Activated T-cell treated with anti-CD3 and anti-CD28 coated beads, Interleukin-2, amount 50 U/mL, for 4 hours (primary cell): ENCODE data around the gene GPR156. TPM values are rescaled to one million over a fixed set of nuclear protein-coding genes. Genes with fewer than 3 reads are reported as not detected.

Experiments
- ATAC-seq, 2 donors: fragments of 200-7000 bp; cut with Tn5 transposase; one replicate each; pipeline ENCODE4 v1.10.0; 2021
- DNase-seq: peaks from one replicate; pipeline ENCODE4 v3.0.0-alpha.2; 2020
- H3K27me3 Mint-ChIP-seq: one replicate; pipeline ENCODE4 v1.8.0; 2021; ENCODE audit warnings: low read depth, mixed read lengths
- H3K36me3 Mint-ChIP-seq: one replicate; pipeline ENCODE4 v1.8.0; 2022; ENCODE audit warnings: mixed read lengths; ENCODE audit not compliant: insufficient read depth
- H3K4me1 Mint-ChIP-seq: one replicate; pipeline ENCODE4 v1.8.0; 2021; ENCODE audit warnings: low read depth, mixed read lengths
- H3K4me3 Mint-ChIP-seq: one replicate; pipeline ENCODE4 v1.8.0; 2021; ENCODE audit warnings: mild to moderate bottlenecking, moderate library complexity, mixed read lengths
- H3K9me3 Mint-ChIP-seq: one replicate; pipeline ENCODE4 v1.8.0; 2021; ENCODE audit warnings: mixed read lengths
- total RNA-seq, 3 donors: library from RNA; stranded (reverse); gene quantifications; one replicate each; pipeline ENCODE4 v1.2.1, GENCODE V29; 2021

GPR156 gene
- total RNA-seq, 3 donors from 2014 or later, result 0.10 to 0.38 (median 0.16) TPM

- DNase-seq (no peak), ATAC-seq (no peak)
- Mint-ChIP-seq H3K36me3 (no peaks in the 10 kb centered on the region), H3K4me1 (no peaks in the 10 kb centered on the region), H3K27me3 (no peaks in the 10 kb centered on the region), H3K4me3 (no peak overlapping the region), H3K9me3 (no peaks in the 10 kb centered on the region)
These were observed 88.7 kb downstream of the GPR156 start for GRCh38 chr3:120196333-120196732.

- DNase-seq (no peak), ATAC-seq (no peak)
- Mint-ChIP-seq H3K4me3 (no peak overlapping the region), H3K9me3 (no peaks in the 10 kb centered on the region), H3K36me3 (no peaks in the 10 kb centered on the region), H3K4me1 (no peaks in the 10 kb centered on the region), H3K27me3 (no peaks in the 10 kb centered on the region)
These were observed 91.5 kb downstream of the GPR156 start for GRCh38 chr3:120193554-120193953.

DNA sequence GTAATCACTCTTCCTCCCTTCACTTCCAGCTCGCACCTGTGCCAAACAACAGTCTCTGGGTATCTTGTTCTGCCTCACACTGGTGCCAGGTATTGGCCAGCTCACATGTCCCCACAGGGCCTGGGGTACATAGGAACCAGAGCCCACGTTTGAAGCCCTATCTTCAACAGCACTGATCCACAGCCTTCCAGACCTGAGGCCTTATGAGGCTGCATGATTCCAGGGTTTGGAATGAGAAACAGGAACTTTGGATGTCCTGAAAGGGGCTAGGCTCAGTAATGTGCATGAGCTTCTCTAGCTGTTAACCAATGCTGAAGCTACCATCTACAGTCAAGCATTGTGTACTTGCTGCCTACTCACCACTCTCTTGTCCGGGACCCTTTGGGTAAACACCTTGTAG, 92.4 kb downstream of the GPR156 start:
- Mint-ChIP-seq H3K36me3 (no peaks in the 10 kb centered on the region), H3K9me3 (no peaks in the 10 kb centered on the region)

DNA sequence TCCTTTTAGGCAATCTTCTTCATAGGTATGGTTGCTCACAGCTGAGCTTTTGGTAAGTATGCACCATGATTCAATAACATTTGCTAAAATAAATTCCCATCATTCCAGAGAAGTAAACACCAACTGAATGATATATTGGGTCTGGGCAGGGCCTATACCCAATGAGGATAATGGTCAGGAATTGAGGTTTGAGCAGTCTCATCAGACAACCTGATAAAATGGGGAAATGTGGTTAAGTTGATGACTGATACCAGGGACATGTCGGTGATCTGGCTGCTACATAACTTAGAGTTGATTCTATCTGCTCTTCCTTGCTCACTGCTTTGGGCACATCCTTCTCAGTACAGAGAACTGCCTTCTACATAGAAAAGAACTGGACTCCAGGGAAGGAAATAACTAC, 92.9 kb downstream of the GPR156 start:
- no peaks in the 10 kb centered on the region for H3K9me3 Mint-ChIP-seq
- H3K36me3 Mint-ChIP-seq, result no peaks in the 10 kb centered on the region
- ATAC-seq (no peak), DNase-seq (no peak)
- no peaks in the 10 kb centered on the region for H3K4me1 Mint-ChIP-seq
- H3K27me3 Mint-ChIP-seq, result no peaks in the 10 kb centered on the region
- H3K4me3 Mint-ChIP-seq, result no peak overlapping the region

More for the DNA sequence above, 92.4 kb downstream of the GPR156 start:
- Mint-ChIP-seq H3K27me3 (no peaks in the 10 kb centered on the region), H3K4me3 (no peak overlapping the region), H3K4me1 (no peaks in the 10 kb centered on the region)
- DNase-seq (no peak), ATAC-seq (no peak)

DNA sequence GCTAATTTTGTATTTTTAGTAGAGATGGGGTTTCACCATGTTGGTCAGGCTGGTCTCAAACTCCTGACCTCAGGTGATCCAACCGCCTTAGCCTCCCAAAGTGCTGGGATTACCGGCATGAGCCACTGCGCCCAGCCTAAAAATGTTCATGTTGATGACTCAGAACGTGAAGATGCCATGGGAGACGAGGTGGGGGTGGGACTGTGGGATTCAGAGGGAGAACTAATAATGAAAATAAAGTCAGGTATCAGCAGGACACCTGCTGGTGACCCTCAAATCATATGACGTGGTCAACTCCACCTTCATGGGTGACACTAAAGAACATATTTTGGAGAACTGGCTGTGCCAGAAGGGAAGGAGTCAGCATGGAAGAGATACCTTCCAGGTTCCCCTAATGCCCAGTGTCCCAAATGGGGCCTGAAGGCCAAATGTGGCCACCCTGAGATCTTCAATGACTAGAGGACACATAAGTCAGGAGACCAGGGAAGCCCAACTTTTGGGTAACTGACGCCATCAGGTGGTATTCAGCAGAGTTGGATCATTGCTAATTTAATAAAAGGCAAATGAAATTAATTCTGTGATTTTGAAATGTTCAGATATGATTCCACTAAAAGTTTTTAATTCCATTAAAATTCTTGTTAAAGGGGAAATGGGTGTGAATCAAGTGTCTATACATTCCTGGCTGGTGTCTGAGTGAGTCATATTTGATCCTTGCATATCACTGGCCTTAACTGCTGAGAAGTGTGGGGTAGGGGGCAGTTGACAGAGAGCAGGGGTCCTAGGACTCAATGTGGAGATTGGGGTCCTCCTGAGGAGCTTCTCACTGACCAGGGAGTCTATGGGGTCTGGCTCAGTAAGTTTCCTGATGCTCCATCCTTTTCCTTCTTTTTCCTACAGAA, 102.2 kb downstream of the GPR156 start:
- H3K27me3 Mint-ChIP-seq, result peaks cover 6% of the 10 kb centered on the region
- no peaks in the 10 kb centered on the region for H3K9me3 Mint-ChIP-seq
- H3K4me1 Mint-ChIP-seq, result no peaks in the 10 kb centered on the region
- DNase-seq, result no peak
- H3K36me3 Mint-ChIP-seq, result no peaks in the 10 kb centered on the region
- H3K4me3 Mint-ChIP-seq, result no peak overlapping the region
- ATAC-seq, result no peak

GRCh38 chr3:120181632-120182031, 103.4 kb downstream of the GPR156 start:
- Mint-ChIP-seq H3K9me3 (no peaks in the 10 kb centered on the region), H3K27me3 (peaks cover 6% of the 10 kb centered on the region), H3K4me1 (no peaks in the 10 kb centered on the region), H3K36me3 (no peaks in the 10 kb centered on the region), H3K4me3 (no peak overlapping the region)
- DNase-seq, result no peak
- ATAC-seq, result no peak

GRCh38 chr3:120180731-120181412, 104.2 kb downstream of the GPR156 start:
- Mint-ChIP-seq H3K36me3 (no peaks in the 10 kb centered on the region), H3K27me3 (peaks cover 4% of the 10 kb centered on the region), H3K4me1 (no peaks in the 10 kb centered on the region), H3K4me3 (no peak overlapping the region), H3K9me3 (no peaks in the 10 kb centered on the region)
- ATAC-seq (no peak), DNase-seq (no peak)

- Mint-ChIP-seq H3K4me3 (no peak overlapping the region), H3K27me3 (peaks cover 4% of the 10 kb centered on the region), H3K4me1 (no peaks in the 10 kb centered on the region), H3K9me3 (no peaks in the 10 kb centered on the region), H3K36me3 (no peaks in the 10 kb centered on the region)
- ATAC-seq (no peak), DNase-seq (no peak)
These were observed 107.2 kb downstream of the GPR156 start for GRCh38 chr3:120177707-120178306.

DNA sequence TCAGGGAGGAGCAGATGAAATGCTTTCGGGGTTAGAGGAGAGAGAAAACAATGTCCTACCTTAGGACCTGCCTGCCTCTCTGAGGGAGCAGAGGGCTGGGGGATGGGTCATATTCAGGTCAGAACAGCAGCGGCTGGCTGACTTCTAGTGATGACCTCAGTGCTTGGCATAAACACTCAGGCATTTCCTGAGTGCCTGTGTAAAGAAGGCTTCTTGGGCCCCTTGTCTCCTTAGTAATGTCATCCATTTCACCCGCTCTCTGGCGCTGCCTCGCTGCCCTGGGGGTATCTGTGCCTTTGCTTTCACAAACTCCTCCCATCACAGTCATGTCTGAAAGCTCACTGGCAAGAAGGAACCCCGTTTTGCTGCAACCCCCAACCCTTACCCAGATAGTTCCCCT, 107.9 kb downstream of the GPR156 start:
- Mint-ChIP-seq H3K36me3 (no peaks in the 10 kb centered on the region), H3K27me3 (peaks cover 4% of the 10 kb centered on the region), H3K4me3 (no peak overlapping the region), H3K4me1 (no peaks in the 10 kb centered on the region), H3K9me3 (no peaks in the 10 kb centered on the region)
- ATAC-seq (no peak), DNase-seq (no peak)

GRCh38 chr3:120174811-120175539, 110.0 kb downstream of the GPR156 start:
- Mint-ChIP-seq H3K9me3 (no peaks in the 10 kb centered on the region), H3K4me3 (no peak overlapping the region), H3K36me3 (no peaks in the 10 kb centered on the region), H3K4me1 (no peaks in the 10 kb centered on the region), H3K27me3 (no peaks in the 10 kb centered on the region)
- DNase-seq (no peak), ATAC-seq (no peak)

GRCh38 chr3:120173056-120173675, 111.9 kb downstream of the GPR156 start:
- Mint-ChIP-seq H3K36me3 (no peaks in the 10 kb centered on the region), H3K4me1 (no peaks in the 10 kb centered on the region), H3K4me3 (no peak overlapping the region), H3K27me3 (no peaks in the 10 kb centered on the region), H3K9me3 (no peaks in the 10 kb centered on the region)
- ATAC-seq (no peak), DNase-seq (no peak)

- Mint-ChIP-seq H3K36me3 (no peaks in the 10 kb centered on the region), H3K9me3 (no peaks in the 10 kb centered on the region), H3K4me1 (no peaks in the 10 kb centered on the region), H3K4me3 (no peak overlapping the region), H3K27me3 (no peaks in the 10 kb centered on the region)
- DNase-seq, result no peak
- no peak for ATAC-seq
These were observed 113.0 kb downstream of the GPR156 start for GRCh38 chr3:120172070-120172469.

GRCh38 chr3:120171134-120171873, 113.7 kb downstream of the GPR156 start:
- no peak for DNase-seq
- H3K9me3 Mint-ChIP-seq, result no peaks in the 10 kb centered on the region
- no peak for ATAC-seq
- H3K4me3 Mint-ChIP-seq, result no peak overlapping the region
- no peaks in the 10 kb centered on the region for H3K36me3 Mint-ChIP-seq
- H3K4me1 Mint-ChIP-seq, result no peaks in the 10 kb centered on the region
- no peaks in the 10 kb centered on the region for H3K27me3 Mint-ChIP-seq
